ENCODE data around the gene BRME1.

The BRME1 gene

GRCh38 chr19:13908674-13909073, 2.8 kb upstream of the BRME1 start:
- no peaks in the 10 kb centered on the region for H3K9me3 ChIP-seq (ENCODE audit: insufficient read depth, low read length)
- H3K4me3 ChIP-seq (ENCODE audit: insufficient read depth, low read length, poor library complexity, severe bottlenecking): no peak overlapping the region
- H3K4me2 ChIP-seq (ENCODE audit: low read depth, low read length, poor library complexity, severe bottlenecking): no peak overlapping the region
- no peak overlapping the region for H2AFZ ChIP-seq (ENCODE audit: low read depth, low read length, severe bottlenecking)
- no peaks in the 10 kb centered on the region; the same call in 1 of the 2 replicates for H3K36me3 ChIP-seq (ENCODE audit: low read length)
- no peaks in the 10 kb centered on the region for H3K27me3 ChIP-seq (ENCODE audit: low read length)
- no peak overlapping the region for H3K27ac ChIP-seq (ENCODE audit: low read depth, low read length)
- no peak overlapping the region for H3K9ac ChIP-seq (ENCODE audit: low read length)
- peaks cover 4% of the 10 kb centered on the region for H3K79me2 ChIP-seq (ENCODE audit: insufficient read depth, low read length)
- H3F3A ChIP-seq (ENCODE audit: insufficient read depth): 0 out of 2 replicates have a peak, but pooled peaks cover 3% of the 10 kb centered on the region
- H4K20me1 ChIP-seq (ENCODE audit: low read depth, low read length): no peaks in the 10 kb centered on the region
- H3K9me2 ChIP-seq (replicated peaks; ENCODE audit: insufficient read depth, low read length): no peaks in the 10 kb centered on the region
- TF ChIP-seq CTCF (IDR thresholded peaks at IDR 0.05; ENCODE audit: insufficient read depth, low read length, poor library complexity, severe bottlenecking) (no peak), EZH2phosphoT487 (conservative IDR thresholded peaks at IDR 0.05; ENCODE audit: low read length) (no peak)

- Histone ChIP-seq H3K27me3 (ENCODE audit: low read length) (no peaks in the 10 kb centered on the region), H3K27ac (ENCODE audit: low read depth, low read length) (no peak overlapping the region), H3K9me3 (ENCODE audit: insufficient read depth, low read length) (no peaks in the 10 kb centered on the region), H3K9ac (ENCODE audit: low read length) (peak overlapping the region; percentile 74), H2AFZ (ENCODE audit: low read depth, low read length, severe bottlenecking) (no peak overlapping the region), H3K4me3 (ENCODE audit: insufficient read depth, low read length, poor library complexity, severe bottlenecking) (peak overlapping the region; percentile 74), H3F3A (ENCODE audit: insufficient read depth) (0 out of 2 replicates have a peak, but pooled peaks cover 3% of the 10 kb centered on the region), H3K79me2 (ENCODE audit: insufficient read depth, low read length) (peaks cover 4% of the 10 kb centered on the region), H3K4me2 (ENCODE audit: low read depth, low read length, poor library complexity, severe bottlenecking) (peak overlapping the region; percentile 54), H4K20me1 (ENCODE audit: low read depth, low read length) (no peaks in the 10 kb centered on the region), H3K36me3 (ENCODE audit: low read length) (no peaks in the 10 kb centered on the region), H3K9me2 (replicated peaks; ENCODE audit: insufficient read depth, low read length) (no peaks in the 10 kb centered on the region)
- TF ChIP-seq EZH2phosphoT487 (conservative IDR thresholded peaks at IDR 0.05; ENCODE audit: low read length) (no peak), CTCF (IDR thresholded peaks at IDR 0.05; ENCODE audit: insufficient read depth, low read length, poor library complexity, severe bottlenecking) (no peak)
Measured at GRCh38 chr19:13906910-13907309, 993 bp upstream of the BRME1 start.

GRCh38 chr19:13906521-13906904, 596 bp upstream of the BRME1 start:
- Histone ChIP-seq H3K9ac (ENCODE audit: low read length) (peak overlapping the region; percentile 74), H3K27me3 (ENCODE audit: low read length) (no peaks in the 10 kb centered on the region), H3K9me2 (replicated peaks; ENCODE audit: insufficient read depth, low read length) (no peaks in the 10 kb centered on the region), H3K4me3 (ENCODE audit: insufficient read depth, low read length, poor library complexity, severe bottlenecking) (peak overlapping the region; percentile 74), H3F3A (ENCODE audit: insufficient read depth) (0 out of 2 replicates have a peak, but pooled peaks cover 3% of the 10 kb centered on the region), H3K79me2 (ENCODE audit: insufficient read depth, low read length) (peaks cover 4% of the 10 kb centered on the region), H3K36me3 (ENCODE audit: low read length) (no peaks in the 10 kb centered on the region), H3K27ac (ENCODE audit: low read depth, low read length) (no peak overlapping the region; the same call in 1 of the 2 replicates), H3K9me3 (ENCODE audit: insufficient read depth, low read length) (no peaks in the 10 kb centered on the region), H4K20me1 (ENCODE audit: low read depth, low read length) (no peaks in the 10 kb centered on the region), H2AFZ (ENCODE audit: low read depth, low read length, severe bottlenecking) (peak overlapping the region; percentile 66), H3K4me2 (ENCODE audit: low read depth, low read length, poor library complexity, severe bottlenecking) (peak overlapping the region; percentile 54)
- no peak for TF ChIP-seq EZH2phosphoT487 (conservative IDR thresholded peaks at IDR 0.05; ENCODE audit: low read length)
- TF ChIP-seq CTCF (IDR thresholded peaks at IDR 0.05; ENCODE audit: insufficient read depth, low read length, poor library complexity, severe bottlenecking): no peak
